Measurements from ENCODE around the gene CALN1.

Gene CALN1

DNA sequence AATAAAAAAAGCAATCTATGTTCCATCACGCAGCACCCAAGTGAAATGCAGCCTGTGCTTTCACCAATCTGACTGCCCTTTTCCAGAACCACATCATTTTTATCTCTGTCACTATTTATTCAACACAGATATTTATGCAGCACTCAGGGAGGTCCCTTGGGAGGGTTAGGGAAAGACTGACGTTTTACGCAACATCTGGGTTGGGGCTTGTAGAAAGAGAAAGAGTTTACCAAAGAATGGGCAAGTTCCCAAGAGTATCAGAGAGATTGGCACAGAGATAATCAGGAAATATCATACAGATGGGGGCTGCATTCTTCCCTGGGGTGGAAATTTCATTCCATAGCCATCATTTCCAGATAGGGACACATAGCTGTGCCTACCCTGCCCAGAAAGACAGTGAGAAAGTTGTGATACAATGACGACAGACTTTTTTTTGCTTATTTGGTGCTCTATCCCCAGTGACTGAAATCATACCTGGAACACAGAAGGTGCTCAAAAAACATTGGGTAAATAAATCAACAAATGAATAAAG lies 474.2 kb downstream of the CALN1 start:
- Histone ChIP-seq H3K4me2 (ENCODE audit: low read length) (no peak overlapping the region), H3F3A (ENCODE audit: insufficient read depth, low read length) (no peaks in the 10 kb centered on the region), H3K4me3 (ENCODE audit: low read depth, low read length, poor library complexity, severe bottlenecking) (no peak overlapping the region), H3K9me3 (ENCODE audit: low read length) (no peaks in the 10 kb centered on the region), H2AFZ (ENCODE audit: low read length) (no peak overlapping the region), H3K36me3 (ENCODE audit: insufficient read depth, low read length) (no peaks in the 10 kb centered on the region), H3K79me2 (ENCODE audit: insufficient read depth, low read length) (no peaks in the 10 kb centered on the region), H3K9me2 (ENCODE audit: low read depth, low read length) (no peaks in the 10 kb centered on the region), H3K4me1 (ENCODE audit: insufficient read depth, low read length, severe bottlenecking) (no peaks in the 10 kb centered on the region), H3K27ac (ENCODE audit: low read depth, low read length, poor library complexity, severe bottlenecking) (no peak overlapping the region), H3K27me3 (ENCODE audit: insufficient read depth, low read length) (no peaks in the 10 kb centered on the region), H3K9ac (ENCODE audit: low read length) (no peak overlapping the region), H4K20me1 (ENCODE audit: insufficient read depth, low read length) (no peaks in the 10 kb centered on the region)
- TF ChIP-seq, protein P1, sequence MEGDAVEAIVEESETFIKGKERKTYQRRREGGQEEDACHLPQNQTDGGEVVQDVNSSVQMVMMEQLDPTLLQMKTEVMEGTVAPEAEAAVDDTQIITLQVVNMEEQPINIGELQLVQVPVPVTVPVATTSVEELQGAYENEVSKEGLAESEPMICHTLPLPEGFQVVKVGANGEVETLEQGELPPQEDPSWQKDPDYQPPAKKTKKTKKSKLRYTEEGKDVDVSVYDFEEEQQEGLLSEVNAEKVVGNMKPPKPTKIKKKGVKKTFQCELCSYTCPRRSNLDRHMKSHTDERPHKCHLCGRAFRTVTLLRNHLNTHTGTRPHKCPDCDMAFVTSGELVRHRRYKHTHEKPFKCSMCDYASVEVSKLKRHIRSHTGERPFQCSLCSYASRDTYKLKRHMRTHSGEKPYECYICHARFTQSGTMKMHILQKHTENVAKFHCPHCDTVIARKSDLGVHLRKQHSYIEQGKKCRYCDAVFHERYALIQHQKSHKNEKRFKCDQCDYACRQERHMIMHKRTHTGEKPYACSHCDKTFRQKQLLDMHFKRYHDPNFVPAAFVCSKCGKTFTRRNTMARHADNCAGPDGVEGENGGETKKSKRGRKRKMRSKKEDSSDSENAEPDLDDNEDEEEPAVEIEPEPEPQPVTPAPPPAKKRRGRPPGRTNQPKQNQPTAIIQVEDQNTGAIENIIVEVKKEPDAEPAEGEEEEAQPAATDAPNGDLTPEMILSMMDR (IDR thresholded peaks at IDR 0.05; ENCODE audit: low read length), result no peak
- TF ChIP-seq EZH2 (IDR thresholded peaks at IDR 0.05; ENCODE audit: borderline replicate concordance, low read length), result no peak

DNA sequence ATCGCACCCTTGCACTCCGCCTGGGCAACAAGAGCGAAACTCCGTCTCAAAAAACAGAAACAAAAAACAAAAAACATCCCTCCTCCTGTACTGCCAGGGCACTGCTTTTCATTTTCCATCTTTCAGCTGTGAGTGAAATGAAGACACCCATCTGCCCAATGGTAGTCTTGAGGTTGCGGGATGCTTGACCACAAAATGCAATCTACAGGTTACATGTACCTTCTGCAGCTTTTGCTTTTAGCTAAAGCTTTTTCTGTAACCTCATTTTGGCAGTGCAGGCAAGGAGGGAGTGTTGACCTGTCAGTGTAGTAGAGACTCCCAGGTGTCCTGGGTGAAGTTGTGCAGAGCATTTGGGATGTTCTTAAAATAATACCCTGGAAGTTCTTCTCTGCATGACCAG lies 476.5 kb downstream of the CALN1 start:
- Histone ChIP-seq H2AFZ (ENCODE audit: low read length) (no peak overlapping the region), H3K27me3 (ENCODE audit: insufficient read depth, low read length) (no peaks in the 10 kb centered on the region), H3K9me2 (ENCODE audit: low read depth, low read length) (no peaks in the 10 kb centered on the region), H3F3A (ENCODE audit: insufficient read depth, low read length) (no peaks in the 10 kb centered on the region), H3K4me1 (ENCODE audit: insufficient read depth, low read length, severe bottlenecking) (no peaks in the 10 kb centered on the region), H3K4me3 (ENCODE audit: low read depth, low read length, poor library complexity, severe bottlenecking) (no peak overlapping the region), H3K9me3 (ENCODE audit: low read length) (no peaks in the 10 kb centered on the region), H3K9ac (ENCODE audit: low read length) (no peak overlapping the region), H3K4me2 (ENCODE audit: low read length) (no peak overlapping the region), H4K20me1 (ENCODE audit: insufficient read depth, low read length) (no peaks in the 10 kb centered on the region), H3K27ac (ENCODE audit: low read depth, low read length, poor library complexity, severe bottlenecking) (no peak overlapping the region), H3K79me2 (ENCODE audit: insufficient read depth, low read length) (no peaks in the 10 kb centered on the region), H3K36me3 (ENCODE audit: insufficient read depth, low read length) (no peaks in the 10 kb centered on the region)
- no peak for TF ChIP-seq EZH2 (IDR thresholded peaks at IDR 0.05; ENCODE audit: borderline replicate concordance, low read length)
- TF ChIP-seq, protein P1 (IDR thresholded peaks at IDR 0.05; ENCODE audit: low read length), result no peak

DNA sequence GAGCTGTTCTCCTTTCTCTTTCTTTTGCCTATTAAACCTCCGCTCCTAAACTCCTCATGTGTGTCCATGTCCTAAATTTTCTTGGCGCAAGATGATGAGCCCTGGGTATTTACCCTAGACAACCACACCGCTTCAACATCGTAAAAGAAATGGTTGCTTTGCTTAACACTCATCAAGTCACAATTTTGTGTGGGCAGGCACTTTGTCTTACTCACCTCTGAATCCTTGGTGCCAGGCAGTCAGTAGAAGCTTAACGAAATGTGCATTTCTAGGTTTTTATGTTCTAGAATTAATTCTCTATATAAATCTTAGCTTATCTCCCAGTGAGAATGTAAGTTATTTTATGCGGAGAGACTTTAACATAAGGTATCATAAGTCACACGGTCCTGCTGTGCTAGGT lies 478.7 kb downstream of the CALN1 start:
- TF ChIP-seq, protein P1 (IDR thresholded peaks at IDR 0.05; ENCODE audit: low read length), result no peak
- Histone ChIP-seq H3K4me2 (ENCODE audit: low read length) (no peak overlapping the region), H3K27me3 (ENCODE audit: insufficient read depth, low read length) (no peaks in the 10 kb centered on the region), H4K20me1 (ENCODE audit: insufficient read depth, low read length) (no peaks in the 10 kb centered on the region), H3F3A (ENCODE audit: insufficient read depth, low read length) (no peaks in the 10 kb centered on the region), H3K9ac (ENCODE audit: low read length) (no peak overlapping the region), H3K27ac (ENCODE audit: low read depth, low read length, poor library complexity, severe bottlenecking) (no peak overlapping the region), H3K79me2 (ENCODE audit: insufficient read depth, low read length) (no peaks in the 10 kb centered on the region), H2AFZ (ENCODE audit: low read length) (no peak overlapping the region), H3K36me3 (ENCODE audit: insufficient read depth, low read length) (no peaks in the 10 kb centered on the region), H3K9me2 (ENCODE audit: low read depth, low read length) (no peaks in the 10 kb centered on the region), H3K4me1 (ENCODE audit: insufficient read depth, low read length, severe bottlenecking) (no peaks in the 10 kb centered on the region), H3K4me3 (ENCODE audit: low read depth, low read length, poor library complexity, severe bottlenecking) (no peak overlapping the region), H3K9me3 (ENCODE audit: low read length) (no peaks in the 10 kb centered on the region)
